Activated T-helper 1 cell treated with anti-CD3 and anti-CD28 coated beads, Interleukin-12 subunit alpha, Interleukin-12 subunit beta, Interleukin-2, Interleukin-4 antibody, amounts not matched to agents 30 ng/mL and 10 ng/mL and 1 ng/mL, durations not matched to agents 14 hours and 24 hours and 36 hours (primary cell): ENCODE results near the gene SCGB3A2. TPM values are rescaled to one million over a fixed set of nuclear protein-coding genes. Genes with fewer than 3 reads are reported as not detected.
A peak's percentile ranks its signal among the peaks of the same experiment; 100 is the strongest.
"Not testable (repeated sequence)": the region's sequence is repeated elsewhere in the genome, so short reads cannot be mapped to it uniquely, and the experiment has no call there.

Source experiments
- DNase-seq: peaks from one replicate; pipeline ENCODE4 v3.0.0; 2021; ENCODE audit warnings: low spot score
- H3K27ac Mint-ChIP-seq: one replicate; pipeline ENCODE4 v1.8.0; 2021; ENCODE audit warnings: mild to moderate bottlenecking, mixed read lengths
- H3K27me3 Mint-ChIP-seq: one replicate; pipeline ENCODE4 v1.8.0; 2022; ENCODE audit warnings: mild to moderate bottlenecking, moderate library complexity, mixed read lengths; ENCODE audit not compliant: insufficient read depth
- H3K36me3 Mint-ChIP-seq: one replicate; pipeline ENCODE4 v1.8.0; 2021; ENCODE audit warnings: low read depth, mixed read lengths
- H3K4me1 Mint-ChIP-seq: one replicate; pipeline ENCODE4 v1.8.0; 2021; ENCODE audit warnings: low read depth, mixed read lengths
- H3K4me3 Mint-ChIP-seq: one replicate; pipeline ENCODE4 v1.8.0; 2021; ENCODE audit warnings: mild to moderate bottlenecking, moderate library complexity, mixed read lengths
- H3K9me3 Mint-ChIP-seq: one replicate; pipeline ENCODE4 v1.8.0; 2021; ENCODE audit warnings: mixed read lengths
- intact Hi-C: fragments of 100-400 bp; cut with micrococcal nuclease; formaldehyde crosslinking; loops from one replicate; pipeline ENCODE4 v1.15.1; 2024
- total RNA-seq: library from RNA; stranded (reverse); gene quantifications from 2 replicates; pipeline ENCODE4 v1.2.3, GENCODE V29; 2022

Gene SCGB3A2
- total RNA-seq, 1 donor from 2014 or later = not detected

GRCh38 chr5:147854331-147854730, 24.2 kb upstream of the SCGB3A2 start:
- peaks cover 5% of the 10 kb centered on the region for H3K4me1 Mint-ChIP-seq
- no peak for DNase-seq
- H3K36me3 Mint-ChIP-seq = no peaks in the 10 kb centered on the region
- no peaks in the 10 kb centered on the region for H3K9me3 Mint-ChIP-seq
- no peak overlapping the region for H3K4me3 Mint-ChIP-seq
- H3K27me3 Mint-ChIP-seq = peaks cover 11% of the 10 kb centered on the region
- H3K27ac Mint-ChIP-seq = no peak overlapping the region
- intact Hi-C loops = no loop called here

- no peak for DNase-seq
- Mint-ChIP-seq H3K27ac (no peak overlapping the region), H3K36me3 (no peaks in the 10 kb centered on the region), H3K4me3 (no peak overlapping the region), H3K9me3 (no peaks in the 10 kb centered on the region), H3K4me1 (peaks cover 5% of the 10 kb centered on the region), H3K27me3 (peaks cover 9% of the 10 kb centered on the region)
- intact Hi-C loops = loop anchor here (5.0 kb wide), 1 partner anchor 267 kb away; no protein-coding TSS in a partner anchor
Observed at GRCh38 chr5:147854894-147855773, 23.4 kb upstream of the SCGB3A2 start.

- Mint-ChIP-seq H3K4me3 (no peak overlapping the region), H3K27me3 (peaks cover 9% of the 10 kb centered on the region), H3K9me3 (no peaks in the 10 kb centered on the region), H3K27ac (no peak overlapping the region), H3K4me1 (peaks cover 5% of the 10 kb centered on the region), H3K36me3 (no peaks in the 10 kb centered on the region)
- no peak for DNase-seq
- intact Hi-C loops = loop anchor here (5.0 kb wide), 1 partner anchor 267 kb away; no protein-coding TSS in a partner anchor
Observed at GRCh38 chr5:147855774-147856069, 22.8 kb upstream of the SCGB3A2 start.

GRCh38 chr5:147856801-147857200, 21.7 kb upstream of the SCGB3A2 start:
- Mint-ChIP-seq H3K27me3 (peaks cover 9% of the 10 kb centered on the region), H3K36me3 (no peaks in the 10 kb centered on the region), H3K27ac (no peak overlapping the region), H3K9me3 (no peaks in the 10 kb centered on the region), H3K4me1 (peaks cover 5% of the 10 kb centered on the region), H3K4me3 (no peak overlapping the region)
- DNase-seq = no peak
- intact Hi-C loops = loop anchor here (5.0 kb wide), 1 partner anchor 266 kb away; no protein-coding TSS in a partner anchor

GRCh38 chr5:147857302-147858129, 21.0 kb upstream of the SCGB3A2 start:
- H3K9me3 Mint-ChIP-seq = no peaks in the 10 kb centered on the region
- H3K27me3 Mint-ChIP-seq = peaks cover 6% of the 10 kb centered on the region
- H3K27ac Mint-ChIP-seq = no peak overlapping the region
- H3K4me3 Mint-ChIP-seq = no peak overlapping the region
- intact Hi-C loops = loop anchor here (5.0 kb wide), 1 partner anchor 265 kb away; no protein-coding TSS in a partner anchor
- H3K4me1 Mint-ChIP-seq = peaks cover 5% of the 10 kb centered on the region
- DNase-seq = peak; percentile 16
- no peaks in the 10 kb centered on the region for H3K36me3 Mint-ChIP-seq

- Mint-ChIP-seq H3K27me3 (peaks cover 6% of the 10 kb centered on the region), H3K4me1 (peaks cover 5% of the 10 kb centered on the region), H3K27ac (no peak overlapping the region), H3K9me3 (no peaks in the 10 kb centered on the region), H3K36me3 (no peaks in the 10 kb centered on the region), H3K4me3 (no peak overlapping the region)
- intact Hi-C loops = loop anchor here (5.0 kb wide), 1 partner anchor 264 kb away; no protein-coding TSS in a partner anchor
- DNase-seq = no peak
Observed at GRCh38 chr5:147858565-147858964, 19.9 kb upstream of the SCGB3A2 start.

- Mint-ChIP-seq H3K9me3 (no peaks in the 10 kb centered on the region), H3K4me3 (no peak overlapping the region), H3K4me1 (peaks cover 5% of the 10 kb centered on the region), H3K27ac (no peak overlapping the region), H3K27me3 (peaks cover 6% of the 10 kb centered on the region), H3K36me3 (no peaks in the 10 kb centered on the region)
- no peak for DNase-seq
- intact Hi-C loops = loop anchor here (5.0 kb wide), 1 partner anchor 262 kb away; no protein-coding TSS in a partner anchor
Observed at GRCh38 chr5:147859962-147860640, 18.4 kb upstream of the SCGB3A2 start.

- no peak for DNase-seq
- intact Hi-C loops = no loop called here
- H3K27ac Mint-ChIP-seq = no peak overlapping the region
- no peaks in the 10 kb centered on the region for H3K9me3 Mint-ChIP-seq
- H3K4me1 Mint-ChIP-seq = peaks cover 5% of the 10 kb centered on the region
- H3K36me3 Mint-ChIP-seq = no peaks in the 10 kb centered on the region
- peaks cover 6% of the 10 kb centered on the region for H3K27me3 Mint-ChIP-seq
- H3K4me3 Mint-ChIP-seq = no peak overlapping the region
Observed at GRCh38 chr5:147860641-147861025, 17.9 kb upstream of the SCGB3A2 start.

GRCh38 chr5:147863454-147864158, 14.9 kb upstream of the SCGB3A2 start:
- no peaks in the 10 kb centered on the region for H3K4me1 Mint-ChIP-seq

GRCh38 chr5:147869112-147869511, 9.4 kb upstream of the SCGB3A2 start:
- no peak overlapping the region for H3K4me3 Mint-ChIP-seq
- no peaks in the 10 kb centered on the region for H3K36me3 Mint-ChIP-seq
- H3K4me1 Mint-ChIP-seq = no peaks in the 10 kb centered on the region
- H3K27ac Mint-ChIP-seq = no peak overlapping the region
- no peaks in the 10 kb centered on the region for H3K27me3 Mint-ChIP-seq
- no peak for DNase-seq
- intact Hi-C loops = no loop called here
- no peaks in the 10 kb centered on the region for H3K9me3 Mint-ChIP-seq

More at GRCh38 chr5:147863454-147864158, 14.9 kb upstream of the SCGB3A2 start:
- Mint-ChIP-seq H3K27ac (no peak overlapping the region), H3K4me3 (no peak overlapping the region), H3K36me3 (no peaks in the 10 kb centered on the region), H3K9me3 (no peaks in the 10 kb centered on the region), H3K27me3 (peaks cover under 1% of the 10 kb centered on the region)
- no peak for DNase-seq
- intact Hi-C loops = no loop called here

GRCh38 chr5:147869892-147870291, 8.6 kb upstream of the SCGB3A2 start:
- intact Hi-C loops, H3K36me3 Mint-ChIP-seq, H3K4me3 Mint-ChIP-seq, H3K27me3 Mint-ChIP-seq, H3K27ac Mint-ChIP-seq, H3K9me3 Mint-ChIP-seq, H3K4me1 Mint-ChIP-seq, DNase-seq: not testable (repeated sequence)

- intact Hi-C loops, H3K4me1 Mint-ChIP-seq: not testable (repeated sequence)
Observed at GRCh38 chr5:147871980-147872549, 6.4 kb upstream of the SCGB3A2 start.

More at GRCh38 chr5:147871980-147872549, 6.4 kb upstream of the SCGB3A2 start:
- not testable (repeated sequence) for H3K9me3 Mint-ChIP-seq, DNase-seq, H3K27ac Mint-ChIP-seq, H3K4me3 Mint-ChIP-seq, H3K27me3 Mint-ChIP-seq, H3K36me3 Mint-ChIP-seq
